GM19372 (cell line): Measurements from ENCODE around the gene DNHD1.

ENCODE experiments used
- ATAC-seq: cut with Tn5 transposase; IDR thresholded peaks from one replicate; pipeline ENCODE4 v1.9.1; 2021; ENCODE audit warnings: mild to moderate bottlenecking, low read depth, moderate library complexity; ENCODE audit not compliant: unreplicated experiment

DNHD1 gene

GRCh38 chr11:6579681-6580080 is 82.6 kb downstream of the DNHD1 start:
- no peak for ATAC-seq

GRCh38 chr11:6583584-6583983 is 86.5 kb downstream of the DNHD1 start:
- no peak for ATAC-seq

DNA sequence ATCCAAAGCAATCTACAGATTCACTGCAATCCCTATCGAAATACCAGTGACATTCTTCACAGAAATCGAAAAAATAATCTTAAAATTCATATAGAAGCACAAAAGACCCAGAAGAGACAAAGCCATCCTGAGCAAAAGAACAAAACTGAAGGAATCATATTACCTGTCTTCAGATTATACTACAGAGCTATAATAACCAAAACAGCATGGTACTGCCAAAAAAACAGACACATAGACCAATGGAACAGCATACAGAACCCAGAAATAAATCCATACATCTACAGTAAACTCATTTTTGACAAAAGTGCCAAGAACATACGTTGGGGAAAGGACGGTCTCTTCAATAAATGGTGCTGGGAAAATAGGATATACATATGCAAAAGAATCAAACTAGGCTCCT is 87.4 kb downstream of the DNHD1 start:
- ATAC-seq, result no peak

GRCh38 chr11:6586434-6587359 is 89.6 kb downstream of the DNHD1 start:
- ATAC-seq, result no peak

GRCh38 chr11:6587360-6587953 is 90.4 kb downstream of the DNHD1 start:
- no peak for ATAC-seq

DNA sequence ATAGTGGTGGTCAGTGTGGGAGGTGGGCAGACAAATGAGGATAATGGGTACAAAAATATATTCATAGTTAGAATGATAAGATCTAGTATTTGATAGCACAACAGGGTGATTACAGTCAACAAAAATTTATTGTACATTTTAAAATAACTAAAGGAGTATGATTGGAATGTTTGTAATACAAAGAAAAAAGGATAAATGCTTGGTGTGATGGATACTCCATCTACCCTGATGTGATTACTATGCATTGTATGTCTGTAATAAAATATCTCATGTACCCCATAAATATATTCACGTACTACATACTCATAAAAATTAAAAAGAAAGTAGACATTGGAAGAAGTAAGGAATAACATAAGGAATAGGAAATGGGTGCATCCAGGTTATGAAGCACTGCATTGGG is 90.9 kb downstream of the DNHD1 start:
- ATAC-seq, result no peak

DNA sequence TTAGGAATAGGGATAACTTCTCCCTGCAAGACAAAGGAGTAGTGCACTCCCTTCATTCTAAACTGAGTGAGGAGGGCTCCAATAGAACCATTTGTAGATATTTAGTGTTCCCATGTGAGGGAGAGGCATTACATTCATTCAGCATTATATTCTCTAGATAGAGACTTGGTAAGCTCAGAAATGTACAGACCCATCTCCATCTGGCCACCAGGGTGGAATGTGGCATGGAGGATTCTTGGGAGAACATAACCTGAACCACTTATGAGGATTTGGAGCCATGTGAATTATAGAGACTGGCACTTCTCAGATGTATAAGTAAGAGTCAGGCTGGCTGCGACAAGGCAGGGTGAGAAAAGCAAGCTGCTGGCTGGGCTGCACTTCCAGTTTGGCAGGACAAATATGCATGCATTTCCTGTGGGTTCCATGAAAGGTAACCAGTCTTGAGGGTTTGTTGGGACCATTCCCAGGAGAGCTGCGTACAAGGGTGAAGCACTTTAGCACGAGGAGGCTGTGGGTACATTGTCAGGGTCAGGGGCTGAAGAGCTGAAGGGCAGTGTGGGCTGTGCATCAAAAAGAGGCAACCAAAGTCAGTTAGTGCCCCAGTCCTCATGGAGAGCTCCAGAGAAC is 97.2 kb downstream of the DNHD1 start:
- ATAC-seq, result no peak

GRCh38 chr11:6596239-6596877 is 99.3 kb downstream of the DNHD1 start:
- no peak for ATAC-seq

GRCh38 chr11:6598555-6598954 is 101.5 kb downstream of the DNHD1 start:
- ATAC-seq, result no peak

GRCh38 chr11:6599449-6599848 is 102.4 kb downstream of the DNHD1 start:
- no peak for ATAC-seq

DNA sequence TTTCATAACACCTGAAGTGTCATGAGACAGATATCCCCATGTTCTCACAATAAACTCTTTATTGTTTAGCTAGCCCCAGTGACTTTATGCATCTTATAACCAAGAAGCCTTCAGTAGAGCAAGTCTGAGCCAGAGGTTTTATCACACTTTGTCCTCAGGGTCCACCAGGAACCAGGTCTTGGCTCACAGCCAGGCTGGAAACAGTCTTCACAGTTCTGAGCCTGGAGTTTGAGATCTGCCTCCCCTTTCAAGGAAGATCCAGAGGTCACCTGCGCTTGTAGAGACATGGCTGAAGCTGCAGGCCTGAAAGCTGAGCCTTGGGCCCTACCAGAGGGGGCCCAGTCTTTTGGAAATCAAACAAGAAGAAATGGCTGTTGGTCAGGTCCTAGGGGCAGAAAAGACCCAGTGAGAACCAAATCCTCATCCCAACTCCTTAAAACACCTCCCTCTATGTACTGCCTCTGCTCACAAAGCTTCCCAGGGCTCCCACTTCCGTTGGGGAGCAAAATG is 102.9 kb downstream of the DNHD1 start:
- no peak for ATAC-seq

- ATAC-seq, result no peak
Measured at GRCh38 chr11:6601041-6601461, 104.0 kb downstream of the DNHD1 start.

DNA sequence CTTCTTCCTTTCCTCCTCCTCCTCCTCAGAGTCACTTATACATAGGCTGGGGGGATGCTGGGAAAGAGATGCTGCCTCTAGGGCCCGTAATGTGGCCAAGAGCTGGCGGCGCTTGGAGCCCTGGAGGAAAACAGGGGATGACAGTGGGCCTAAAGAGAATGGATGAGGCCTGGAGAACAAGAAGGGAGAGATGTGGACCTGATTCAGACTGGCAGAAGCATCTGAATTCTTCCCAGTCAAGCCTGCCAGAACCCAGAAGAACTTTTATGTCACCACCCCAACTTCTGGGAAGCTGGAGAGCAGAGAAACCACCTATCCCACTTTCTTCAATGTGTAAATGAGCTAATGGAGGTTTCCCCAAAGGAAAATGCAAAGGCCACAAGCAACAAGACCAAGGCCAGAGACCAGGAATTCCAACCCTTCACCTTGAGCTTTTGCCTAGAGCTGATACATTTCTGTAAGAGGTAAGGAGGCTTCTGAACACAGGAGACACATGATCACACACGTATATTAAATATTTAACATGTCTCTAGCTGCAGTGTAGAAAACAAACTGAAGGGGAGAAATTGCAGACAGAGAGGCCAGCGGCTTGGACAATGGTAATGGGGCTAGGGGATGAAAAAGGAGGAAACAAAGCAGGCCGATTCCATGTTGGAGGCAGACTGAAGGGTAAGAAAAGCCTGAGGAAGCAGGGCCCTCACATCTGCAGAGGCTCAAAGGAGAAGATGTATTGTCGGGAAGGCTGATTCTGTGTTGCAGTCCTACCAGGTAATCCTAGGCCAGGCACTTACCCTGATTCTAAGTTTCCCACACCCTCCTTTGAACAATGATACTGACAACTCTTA is 105.2 kb downstream of the DNHD1 start:
- ATAC-seq, result no peak

DNA sequence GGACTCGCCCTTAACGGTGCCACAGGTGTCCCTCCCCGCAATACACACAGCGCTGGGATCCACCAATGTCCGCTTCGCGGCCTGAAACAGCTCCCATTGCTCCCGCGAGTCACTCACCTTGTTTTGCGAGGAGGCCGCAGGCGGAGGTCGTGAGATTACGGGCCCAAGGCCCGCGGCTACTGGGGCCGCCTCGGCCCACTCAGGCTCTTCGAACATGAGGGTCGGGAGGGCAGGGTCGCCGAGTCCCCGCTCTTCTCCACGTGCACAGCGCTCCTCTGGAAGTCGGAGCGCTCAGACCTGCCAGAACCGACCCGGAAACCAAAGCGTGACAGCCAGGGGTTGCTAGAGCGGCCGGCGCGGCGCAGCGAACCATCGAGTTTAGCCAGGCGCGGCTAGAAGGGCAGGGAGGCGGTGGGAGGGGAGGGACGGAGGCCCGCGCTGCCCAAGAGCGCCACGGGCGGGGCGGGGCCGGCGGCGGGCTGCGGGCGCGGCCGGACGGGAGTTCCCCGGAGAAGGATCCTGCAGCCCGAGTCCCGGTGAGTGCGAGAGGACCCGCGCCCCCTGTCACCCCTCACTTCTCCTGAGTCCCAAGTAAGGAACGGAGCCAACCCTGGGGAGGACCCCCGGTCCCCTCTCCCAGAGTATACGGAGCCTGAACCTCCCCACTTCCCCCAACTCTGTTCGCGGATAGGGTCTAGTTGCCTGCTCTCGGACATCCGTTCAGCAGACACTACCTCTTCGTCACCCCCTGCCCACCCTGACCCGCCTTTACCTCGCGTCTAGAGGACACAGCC is 106.4 kb downstream of the DNHD1 start, which contains the start of the genes ILK and RRP8:
ILK (plus strand) TSS at position 488 of the 794 bp plus-strand sequence. CDS start 498 bp downstream, outside the sequence.
RRP8 (minus strand) TSS at position 330 of the 794 bp plus-strand sequence; CDS start at position 216, 114 bp downstream.
- ATAC-seq, result peak; percentile 65

DNA sequence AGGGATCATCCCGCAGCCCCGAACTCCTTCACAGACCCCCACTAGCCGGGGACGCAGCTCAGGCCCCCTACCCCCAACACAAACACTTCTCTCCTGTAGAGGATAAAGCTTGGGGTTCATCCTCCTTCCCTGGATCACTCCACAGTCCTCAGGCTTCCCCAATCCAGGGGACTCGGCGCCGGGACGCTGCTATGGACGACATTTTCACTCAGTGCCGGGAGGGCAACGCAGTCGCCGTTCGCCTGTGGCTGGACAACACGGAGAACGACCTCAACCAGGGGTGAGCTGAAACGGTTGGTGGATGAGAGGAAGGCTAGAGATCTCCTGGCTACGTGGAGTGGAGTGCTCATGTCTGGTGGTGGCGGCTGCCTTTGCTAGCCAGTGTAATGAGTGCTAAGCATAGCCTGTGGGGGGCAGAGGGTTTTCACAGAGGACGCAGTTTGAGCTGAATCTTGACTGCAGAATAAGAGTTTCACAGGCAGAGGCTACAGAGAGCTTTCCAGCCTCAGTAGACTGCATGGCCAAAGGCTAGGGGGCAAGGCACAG is 107.1 kb downstream of the DNHD1 start:
- ATAC-seq, result peak; percentile 32

- no peak for ATAC-seq
Measured at GRCh38 chr11:6604790-6605189, 107.7 kb downstream of the DNHD1 start.

DNA sequence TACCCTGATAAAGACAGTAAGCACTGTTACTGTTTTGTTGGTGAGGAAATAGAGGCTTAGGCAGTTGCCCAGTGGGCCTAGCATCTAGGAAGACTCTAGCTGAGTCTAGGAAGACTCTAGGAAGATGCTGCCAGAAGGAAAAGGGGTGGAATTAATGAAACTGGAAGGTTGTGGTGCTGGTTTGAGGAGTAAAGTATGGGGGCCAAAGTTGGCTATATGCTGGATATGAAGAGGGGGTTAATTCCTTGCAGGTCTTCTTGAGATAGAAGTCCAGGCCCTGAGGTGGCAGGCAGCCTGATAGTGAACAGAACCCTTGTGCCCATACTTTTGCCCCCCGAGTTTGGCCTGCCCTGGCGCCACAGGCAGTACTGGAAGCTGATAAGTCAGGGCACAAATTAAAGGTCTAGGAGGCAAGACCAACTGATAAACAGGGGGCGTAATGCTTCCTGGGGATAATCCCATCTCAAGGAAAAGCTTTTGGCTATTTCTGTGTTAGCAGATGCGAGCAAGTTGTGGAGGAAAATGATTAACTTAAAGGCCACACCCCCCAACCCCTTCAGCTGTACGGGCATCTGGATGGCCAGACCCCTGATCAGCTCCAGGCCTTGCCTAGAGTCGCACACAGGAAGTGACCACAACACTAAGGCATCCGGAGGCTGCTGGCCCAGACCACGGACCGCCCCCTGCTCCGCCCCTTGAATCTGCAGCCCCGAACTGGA is 109.5 kb downstream of the DNHD1 start:
- peak; percentile 52 for ATAC-seq
